OCI-LY1 (cell line): ENCODE data around the gene MPP7.

Experiments
- EZH2 ChIP-seq: fragments of 200-600 bp; sonication (generic), shearing (Covaris generic); IDR thresholded peaks from 2 replicates; pipeline ENCODE4 v1.8.0; 2017; ENCODE audit warnings: borderline replicate concordance, mixed run types, mild to moderate bottlenecking, antibody characterized with exemption, low read length, moderate library complexity, mixed read lengths
- TF ChIP-seq, protein P1 (sequence below): fragments of 200-600 bp; sonication (generic), shearing (Covaris generic); IDR thresholded peaks from 2 replicates; pipeline ENCODE4 v1.5.1; 2017; ENCODE audit warnings: mild to moderate bottlenecking, antibody characterized with exemption, low read length, moderate library complexity, mixed read lengths

DNA sequence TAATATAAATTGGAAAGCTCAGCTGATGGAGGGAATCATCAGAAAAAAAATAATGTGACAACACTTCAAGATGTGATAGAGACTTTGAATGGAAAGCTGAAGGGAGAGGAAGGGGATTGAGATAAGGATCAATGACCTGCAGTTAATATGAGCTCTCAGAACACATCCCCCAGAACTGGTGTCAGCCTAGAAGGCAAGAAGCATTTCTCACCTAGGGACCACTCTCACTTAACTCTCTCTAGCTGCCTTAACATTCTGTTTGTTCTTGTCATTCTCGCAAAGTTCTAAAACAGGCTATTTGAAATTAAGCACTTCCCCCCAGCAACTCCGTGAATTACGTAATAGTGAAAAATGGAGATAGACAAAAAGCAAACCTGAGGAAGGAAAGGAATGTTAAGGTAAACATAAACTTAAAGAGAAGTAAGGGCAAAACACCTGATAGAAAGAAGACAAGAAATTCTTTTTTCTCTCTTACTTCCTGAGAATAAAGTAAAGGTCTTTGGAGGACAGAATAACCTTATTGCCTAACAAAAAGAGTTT lies 1.2 kb upstream of the MPP7 start:
- TF ChIP-seq, protein P1, sequence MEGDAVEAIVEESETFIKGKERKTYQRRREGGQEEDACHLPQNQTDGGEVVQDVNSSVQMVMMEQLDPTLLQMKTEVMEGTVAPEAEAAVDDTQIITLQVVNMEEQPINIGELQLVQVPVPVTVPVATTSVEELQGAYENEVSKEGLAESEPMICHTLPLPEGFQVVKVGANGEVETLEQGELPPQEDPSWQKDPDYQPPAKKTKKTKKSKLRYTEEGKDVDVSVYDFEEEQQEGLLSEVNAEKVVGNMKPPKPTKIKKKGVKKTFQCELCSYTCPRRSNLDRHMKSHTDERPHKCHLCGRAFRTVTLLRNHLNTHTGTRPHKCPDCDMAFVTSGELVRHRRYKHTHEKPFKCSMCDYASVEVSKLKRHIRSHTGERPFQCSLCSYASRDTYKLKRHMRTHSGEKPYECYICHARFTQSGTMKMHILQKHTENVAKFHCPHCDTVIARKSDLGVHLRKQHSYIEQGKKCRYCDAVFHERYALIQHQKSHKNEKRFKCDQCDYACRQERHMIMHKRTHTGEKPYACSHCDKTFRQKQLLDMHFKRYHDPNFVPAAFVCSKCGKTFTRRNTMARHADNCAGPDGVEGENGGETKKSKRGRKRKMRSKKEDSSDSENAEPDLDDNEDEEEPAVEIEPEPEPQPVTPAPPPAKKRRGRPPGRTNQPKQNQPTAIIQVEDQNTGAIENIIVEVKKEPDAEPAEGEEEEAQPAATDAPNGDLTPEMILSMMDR: no peak
- no peak for TF ChIP-seq EZH2
